GM19324 (cell line): ENCODE data around the gene NUP155.
"Not testable (repeated sequence)": the region's sequence is repeated elsewhere in the genome, so short reads cannot be mapped to it uniquely, and the experiment has no call there.

Source experiments
- ATAC-seq: cut with Tn5 transposase; IDR thresholded peaks from one replicate; pipeline ENCODE4 v1.9.1; 2021; ENCODE audit warnings: mild to moderate bottlenecking, moderate library complexity; ENCODE audit not compliant: unreplicated experiment, low FRiP score

The NUP155 gene

GRCh38 chr5:37296313-37296712, 74.6 kb downstream of the NUP155 start:
- ATAC-seq = not testable (repeated sequence)

GRCh38 chr5:37283214-37283820, 87.6 kb downstream of the NUP155 start:
- ATAC-seq = no peak

GRCh38 chr5:37275511-37275910, 95.4 kb downstream of the NUP155 start:
- ATAC-seq = no peak

DNA sequence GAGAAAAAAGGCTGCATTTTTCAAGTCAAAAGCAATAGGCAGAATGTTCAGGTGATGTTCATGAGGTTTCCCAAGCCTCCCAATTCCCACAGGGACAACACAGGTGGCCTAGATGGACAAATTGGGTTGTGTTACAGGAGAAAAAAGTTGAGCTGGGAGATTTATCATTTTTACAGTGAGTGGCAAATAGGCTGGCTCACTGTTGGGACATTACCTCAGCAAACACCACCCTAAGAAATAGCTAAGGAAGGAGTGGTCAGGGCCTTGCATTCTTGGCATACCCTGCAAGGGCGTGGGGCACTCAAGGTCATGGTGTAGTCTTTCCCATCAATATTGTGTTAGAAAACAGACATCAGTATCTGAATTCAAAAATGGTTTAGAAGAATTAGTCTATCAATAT, 98.4 kb downstream of the NUP155 start:
- no peak for ATAC-seq

GRCh38 chr5:37268100-37268499, 102.8 kb downstream of the NUP155 start:
- ATAC-seq = not testable (repeated sequence)

DNA sequence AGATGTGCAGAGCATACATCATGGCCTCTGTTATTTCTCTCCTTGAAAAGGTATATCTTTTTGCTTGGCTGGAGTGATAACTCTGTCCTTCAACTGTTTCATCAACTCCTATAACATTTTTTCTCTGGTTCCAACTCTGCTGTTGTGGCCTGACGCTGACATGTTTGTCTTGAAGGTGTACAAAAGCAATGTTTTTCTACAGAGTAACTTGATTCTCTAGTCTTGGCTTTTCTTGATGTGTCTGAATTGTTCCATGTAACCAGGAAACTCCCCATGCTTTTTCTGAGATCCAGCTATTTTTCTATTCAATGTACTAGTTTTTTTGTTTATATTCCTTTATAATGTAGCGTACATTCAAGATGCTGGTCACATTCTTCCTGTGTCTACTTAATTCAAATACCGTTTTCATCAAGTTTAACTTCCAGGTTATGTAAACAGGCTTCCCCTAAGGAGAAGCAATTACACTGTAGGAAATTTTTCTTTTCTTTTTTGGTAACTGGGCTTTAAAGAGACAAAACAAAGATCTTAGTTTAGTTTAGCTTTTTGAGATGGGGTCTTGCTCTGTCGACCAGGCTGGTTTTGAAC, 115.0 kb downstream of the NUP155 start:
- no peak for ATAC-seq

- ATAC-seq = no peak
Measured at GRCh38 chr5:37254581-37254980, 116.3 kb downstream of the NUP155 start.

DNA sequence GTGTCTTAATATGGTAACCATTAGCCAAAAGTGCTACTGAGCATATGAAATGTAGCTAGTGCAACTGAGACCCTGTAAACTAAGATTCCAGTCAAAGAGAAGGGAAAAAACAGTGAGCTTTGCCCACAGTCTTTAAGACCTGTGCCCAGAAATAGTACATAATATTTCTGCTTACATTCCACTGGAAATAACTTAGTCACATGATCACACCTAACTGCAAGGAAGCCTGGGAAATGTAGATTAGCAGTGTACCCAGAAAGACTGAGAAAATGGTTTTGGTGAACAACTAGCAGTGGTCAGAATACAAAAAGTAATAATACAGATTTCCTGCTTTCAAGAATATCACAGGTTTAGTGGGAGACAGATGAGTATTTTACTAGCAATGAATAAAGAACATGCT, 119.2 kb downstream of the NUP155 start:
- ATAC-seq = no peak

GRCh38 chr5:37249815-37250164, 121.1 kb downstream of the NUP155 start:
- ATAC-seq = no peak

DNA sequence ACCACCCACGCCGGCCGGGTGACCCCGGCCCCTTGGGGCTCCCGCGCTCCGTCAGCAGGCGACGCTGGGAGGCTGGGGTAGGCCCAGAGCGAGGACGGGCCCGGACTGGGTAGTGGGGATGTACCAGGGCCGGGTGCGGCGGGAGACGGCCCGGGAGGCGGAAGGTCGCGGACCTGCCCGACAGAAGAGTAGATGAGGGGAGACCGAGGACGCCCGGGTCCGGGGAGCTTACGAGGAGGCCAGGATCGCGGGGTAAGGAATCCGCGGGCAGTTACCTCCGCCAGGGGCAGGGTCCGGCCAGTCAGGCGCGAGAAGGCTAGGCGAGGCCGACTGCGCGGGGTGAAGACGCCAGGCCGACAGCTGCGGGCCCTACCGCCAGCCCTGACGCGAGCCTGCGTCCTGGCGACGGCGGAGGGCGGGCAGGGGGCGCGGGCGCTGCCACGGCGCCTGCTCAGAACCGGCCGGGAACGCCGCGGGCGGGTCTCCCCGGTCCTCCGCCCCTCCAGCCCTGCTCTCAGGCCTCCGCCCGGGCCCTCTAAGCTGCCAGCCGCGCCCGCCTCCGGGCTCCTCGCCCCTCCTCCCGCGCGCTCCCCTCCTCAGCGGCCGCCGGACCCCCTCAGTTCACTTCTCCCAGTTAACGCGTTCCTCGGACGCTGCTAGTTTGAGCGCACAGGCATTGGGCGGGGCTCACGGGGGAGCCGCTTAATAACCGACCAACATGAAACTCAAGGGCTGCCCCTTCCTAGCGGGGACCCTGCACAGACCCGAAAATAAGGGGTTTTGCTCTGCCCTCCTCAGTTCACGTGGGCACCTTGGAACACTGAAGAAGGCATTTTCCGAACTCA, 121.7 kb downstream of the NUP155 start, which contains the start of gene CPLANE1:
TSS of gene CPLANE1 (minus strand) at position 407 of the 845 bp plus-strand sequence. CDS start 1,678 bp downstream, outside the sequence.
- ATAC-seq = peak; percentile 86

GRCh38 chr5:37248421-37248969, 122.4 kb downstream of the NUP155 start:
- no peak for ATAC-seq

GRCh38 chr5:37247496-37247895, 123.4 kb downstream of the NUP155 start:
- no peak for ATAC-seq

DNA sequence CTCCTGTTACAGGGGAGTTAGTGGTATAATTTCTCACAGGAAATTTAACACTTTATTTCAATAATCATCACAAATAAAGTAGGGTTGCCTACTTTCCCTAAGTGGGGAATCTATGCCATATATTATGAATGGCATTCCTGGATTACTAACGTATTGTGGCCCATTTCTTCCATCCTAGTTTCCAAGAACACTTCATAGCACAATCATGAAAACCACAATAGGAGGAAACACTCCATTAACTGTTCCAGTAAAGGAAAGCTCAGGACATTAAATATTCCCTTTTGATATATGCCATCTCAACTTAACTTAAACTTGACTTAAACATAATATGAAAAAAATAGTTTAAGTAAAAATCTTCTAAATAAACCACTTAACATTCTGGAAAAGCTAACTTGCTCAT, 123.9 kb downstream of the NUP155 start:
- no peak for ATAC-seq
